HFF-Myc (cell line): ENCODE results near the gene TSPAN32.

ENCODE experiments used
- DNase-seq: peaks from one replicate; pipeline ENCODE4 v3.0.0-alpha.2; 2011; ENCODE audit warnings: low read depth; ENCODE audit errors: extremely low read depth
- H3K4me3 ChIP-seq: replicated peaks from 2 replicates; pipeline ENCODE4 v1.5.1; 2011; ENCODE audit warnings: low read depth, mild to moderate bottlenecking, control low read depth, low read length
- TF ChIP-seq, protein P1 (sequence below): IDR thresholded peaks from 2 replicates; pipeline ENCODE4 v1.5.1; 2012; ENCODE audit warnings: mild to moderate bottlenecking, low read depth, low read length, control low read depth; ENCODE audit errors: missing control alignments

The TSPAN32 gene, protein sequence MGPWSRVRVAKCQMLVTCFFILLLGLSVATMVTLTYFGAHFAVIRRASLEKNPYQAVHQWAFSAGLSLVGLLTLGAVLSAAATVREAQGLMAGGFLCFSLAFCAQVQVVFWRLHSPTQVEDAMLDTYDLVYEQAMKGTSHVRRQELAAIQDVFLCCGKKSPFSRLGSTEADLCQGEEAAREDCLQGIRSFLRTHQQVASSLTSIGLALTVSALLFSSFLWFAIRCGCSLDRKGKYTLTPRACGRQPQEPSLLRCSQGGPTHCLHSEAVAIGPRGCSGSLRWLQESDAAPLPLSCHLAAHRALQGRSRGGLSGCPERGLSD

DNA sequence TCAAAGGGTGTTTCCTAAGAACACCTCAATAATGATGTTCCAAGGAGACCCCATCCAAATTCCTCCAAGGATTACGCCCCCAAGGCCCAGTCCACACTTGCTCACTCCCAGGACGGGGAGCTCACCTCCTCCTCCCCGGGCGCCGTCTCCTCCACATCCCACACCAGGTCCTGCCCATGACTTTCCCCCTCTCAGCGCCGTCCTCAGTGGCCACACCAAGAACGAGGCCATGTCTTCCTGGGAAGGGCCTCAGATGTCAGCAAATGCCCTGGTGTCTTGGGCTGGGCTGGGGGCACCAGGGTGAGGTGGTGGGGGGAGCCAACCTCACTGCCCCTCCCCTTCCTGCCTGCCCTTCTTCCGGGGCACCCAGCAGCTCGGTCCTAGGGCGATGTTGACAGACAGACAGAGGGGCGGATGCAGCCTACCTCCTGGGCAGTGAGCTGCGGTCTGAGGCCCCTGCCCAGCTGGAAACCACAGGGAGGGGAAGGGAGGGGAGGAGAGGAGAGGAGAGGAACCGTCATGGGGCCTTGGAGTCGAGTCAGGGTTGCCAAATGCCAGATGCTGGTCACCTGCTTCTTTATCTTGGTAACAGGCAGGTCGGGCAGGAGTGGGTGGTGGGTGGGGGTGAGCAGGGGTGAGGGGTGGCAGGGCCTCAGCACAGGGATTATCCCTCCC lies at the start of gene TSPAN32, which contains the start of gene C11orf21:
TSPAN32 (plus strand) TSS at position 383 of the 675 bp plus-strand sequence; CDS start at position 520, 137 bp downstream.
C11orf21 (minus strand) TSS at position 288 of the 675 bp plus-strand sequence; CDS start at position 178, 110 bp downstream.
- TF ChIP-seq, protein P1, sequence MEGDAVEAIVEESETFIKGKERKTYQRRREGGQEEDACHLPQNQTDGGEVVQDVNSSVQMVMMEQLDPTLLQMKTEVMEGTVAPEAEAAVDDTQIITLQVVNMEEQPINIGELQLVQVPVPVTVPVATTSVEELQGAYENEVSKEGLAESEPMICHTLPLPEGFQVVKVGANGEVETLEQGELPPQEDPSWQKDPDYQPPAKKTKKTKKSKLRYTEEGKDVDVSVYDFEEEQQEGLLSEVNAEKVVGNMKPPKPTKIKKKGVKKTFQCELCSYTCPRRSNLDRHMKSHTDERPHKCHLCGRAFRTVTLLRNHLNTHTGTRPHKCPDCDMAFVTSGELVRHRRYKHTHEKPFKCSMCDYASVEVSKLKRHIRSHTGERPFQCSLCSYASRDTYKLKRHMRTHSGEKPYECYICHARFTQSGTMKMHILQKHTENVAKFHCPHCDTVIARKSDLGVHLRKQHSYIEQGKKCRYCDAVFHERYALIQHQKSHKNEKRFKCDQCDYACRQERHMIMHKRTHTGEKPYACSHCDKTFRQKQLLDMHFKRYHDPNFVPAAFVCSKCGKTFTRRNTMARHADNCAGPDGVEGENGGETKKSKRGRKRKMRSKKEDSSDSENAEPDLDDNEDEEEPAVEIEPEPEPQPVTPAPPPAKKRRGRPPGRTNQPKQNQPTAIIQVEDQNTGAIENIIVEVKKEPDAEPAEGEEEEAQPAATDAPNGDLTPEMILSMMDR = no peak
- H3K4me3 ChIP-seq = no peak within 1 kb of the TSS
- DNase-seq = no peak

DNA sequence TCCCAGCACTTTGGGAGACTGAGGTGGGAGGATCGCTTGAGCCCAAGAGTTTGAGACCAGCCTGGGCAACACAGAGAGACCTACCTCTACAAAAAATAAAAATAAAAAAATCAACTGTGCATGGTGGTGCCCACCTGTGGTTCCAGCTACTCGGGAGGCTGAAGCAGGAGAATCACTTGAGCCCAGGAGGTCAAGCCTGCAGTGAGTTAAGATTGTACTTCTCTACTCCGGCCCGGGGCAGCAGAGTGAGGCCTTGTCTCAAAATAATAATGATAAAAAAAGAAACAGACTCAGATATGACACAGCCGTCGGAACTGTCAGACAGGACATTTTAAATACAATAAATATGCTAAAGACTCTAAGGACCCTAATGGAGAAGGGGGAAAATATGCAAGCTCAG lies 49.8 kb upstream of the TSPAN32 start:
- DNase-seq = no peak
- TF ChIP-seq, protein P1 = no peak
- H3K4me3 ChIP-seq = no peak overlapping the region

DNA sequence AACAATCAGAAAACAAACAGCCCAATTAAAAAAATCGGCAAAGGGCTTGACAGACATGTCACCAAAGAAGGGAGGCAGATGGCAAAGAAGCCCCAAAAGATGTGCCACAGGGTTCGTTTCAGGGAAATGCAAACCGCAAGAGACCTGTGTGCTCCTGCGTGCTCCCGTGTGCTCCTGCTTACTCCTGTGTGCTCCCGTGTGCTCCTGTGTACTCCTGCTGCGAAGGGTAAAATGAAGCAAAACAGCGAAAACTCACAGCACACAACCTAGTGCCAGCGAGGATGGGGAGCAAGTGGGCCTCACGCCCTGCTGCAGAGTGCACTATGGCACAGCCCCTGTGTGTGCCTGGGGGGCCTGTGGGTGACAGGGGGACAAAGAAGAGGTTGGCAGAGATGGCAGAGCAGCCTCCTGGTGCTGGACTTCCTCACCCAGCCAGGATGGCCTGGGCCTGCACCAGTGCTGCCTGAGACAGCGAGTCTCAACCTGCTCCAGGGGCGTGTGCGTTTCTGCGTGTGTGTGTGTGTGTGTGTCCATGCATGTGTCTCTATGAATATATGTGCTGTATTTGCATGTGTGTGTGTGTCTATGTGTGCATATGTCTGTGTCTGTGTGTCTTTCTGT lies 45.4 kb upstream of the TSPAN32 start:
- DNase-seq = no peak

DNA sequence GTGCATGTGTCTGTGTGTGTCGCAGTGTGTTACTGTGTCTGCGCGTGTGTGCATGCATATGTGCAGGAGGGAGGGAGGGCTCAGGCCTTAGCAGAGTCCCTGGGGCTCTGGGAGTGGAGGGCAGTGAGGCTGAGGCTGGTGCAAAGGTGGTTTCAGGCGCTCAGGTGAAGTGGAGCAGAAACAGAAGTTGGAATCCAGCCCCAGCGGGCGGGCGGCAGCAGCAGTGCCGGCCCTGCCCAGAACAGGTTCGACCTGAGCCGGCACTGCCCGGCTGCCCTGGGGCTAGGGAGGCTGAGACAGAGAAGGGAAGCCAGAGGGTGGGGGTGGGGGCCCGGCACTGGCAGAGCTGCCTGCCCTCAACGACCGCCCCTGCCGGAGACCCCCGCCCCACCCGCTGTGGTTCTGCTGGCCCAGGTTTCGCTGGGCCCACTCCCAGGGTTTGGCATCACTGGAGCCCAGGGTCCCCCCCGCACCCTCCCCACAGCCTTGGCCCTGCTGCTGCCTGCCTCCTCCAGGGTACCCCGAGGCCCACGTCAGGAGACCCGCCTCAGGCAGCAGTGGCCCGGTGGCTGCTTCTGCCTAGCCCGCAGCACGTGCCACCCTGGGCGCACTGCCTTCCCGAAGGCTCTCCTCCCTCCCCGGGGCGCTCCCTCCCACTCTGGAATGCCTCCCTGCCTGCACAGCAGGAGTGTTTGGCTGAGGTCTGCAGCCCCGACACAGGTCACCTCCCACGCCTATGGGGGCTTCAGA lies 44.7 kb upstream of the TSPAN32 start:
- no peak overlapping the region for H3K4me3 ChIP-seq
- no peak for DNase-seq
- TF ChIP-seq, protein P1 = no peak

More for the DNA sequence above, 45.4 kb upstream of the TSPAN32 start:
- H3K4me3 ChIP-seq = no peak overlapping the region
- TF ChIP-seq, protein P1 = no peak

DNA sequence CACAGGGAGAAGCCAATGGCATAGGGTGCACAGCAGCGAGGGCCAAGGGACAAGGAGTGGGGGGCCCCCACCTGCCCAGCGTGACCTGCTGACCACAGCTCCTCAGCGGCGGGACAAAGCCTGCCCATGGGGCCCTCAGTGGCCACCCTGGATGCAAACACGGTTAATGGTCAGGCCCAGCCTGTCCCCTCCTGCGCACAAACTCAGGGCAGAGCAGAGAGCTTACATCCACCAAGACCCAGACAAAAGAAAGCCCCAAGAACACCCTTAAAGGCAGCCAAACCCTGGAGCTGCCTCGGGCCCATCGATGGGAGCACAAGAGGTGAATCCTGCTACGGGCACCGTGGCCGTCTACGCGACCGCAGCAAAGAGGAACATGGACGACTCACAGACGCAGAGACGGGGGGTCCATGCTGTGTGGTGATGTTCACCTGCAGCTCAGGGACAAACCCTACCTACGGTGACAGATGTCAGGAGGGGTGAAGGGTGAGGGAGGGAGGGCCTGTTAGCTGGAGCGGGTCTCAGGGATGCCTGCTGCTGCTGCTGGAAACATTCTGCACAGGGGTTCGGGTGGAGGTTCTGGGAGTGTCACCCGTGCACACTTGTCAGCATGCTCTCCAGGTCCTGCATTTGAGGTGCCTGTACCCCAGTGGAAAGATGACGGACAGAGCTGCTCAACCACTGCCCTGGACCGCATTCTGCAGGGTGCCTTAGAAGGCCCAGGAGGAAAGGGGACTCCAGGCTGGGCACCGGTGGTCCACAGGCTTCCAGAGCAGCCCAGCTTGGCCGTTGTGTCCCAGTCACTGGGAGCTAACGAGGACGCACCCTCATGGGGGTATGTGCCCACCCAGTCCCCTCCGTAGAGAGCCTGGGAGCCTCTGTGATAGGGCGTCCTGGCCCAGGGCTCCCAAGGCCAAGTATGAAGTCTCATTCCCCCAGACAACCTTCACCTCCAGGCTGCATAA lies 43.0 kb upstream of the TSPAN32 start:
- H3K4me3 ChIP-seq = no peak overlapping the region
- TF ChIP-seq, protein P1 = no peak
- DNase-seq = no peak
